H54 (cell line): ENCODE data around the gene OSBPL10.

Experiments used
- DNase-seq: peaks from one replicate; pipeline ENCODE4 v3.0.0; 2011; ENCODE audit warnings: low spot score, mixed read lengths; ENCODE audit not compliant: insufficient read length
- FAIRE-seq: peaks from 3 replicates; lab custom pipeline; 2011; peaks lifted over from hg19 to GRCh38; lab: Jason Lieb, UNC
- POLR2A ChIP-seq: IDR thresholded peaks from 2 replicates; pipeline ENCODE4 v1.6.1; 2011; ENCODE audit warnings: low read depth, mild to moderate bottlenecking, low read length

OSBPL10 gene

GRCh38 chr3:31841515-31841914, 139.5 kb downstream of the OSBPL10 start:
- FAIRE-seq, result no peak
- DNase-seq, result no peak
- no peak for TF ChIP-seq POLR2A

- FAIRE-seq, result no peak
- TF ChIP-seq POLR2A, result no peak
- no peak for DNase-seq
Measured at GRCh38 chr3:31840252-31840651, 140.8 kb downstream of the OSBPL10 start.

- TF ChIP-seq POLR2A, result no peak
- FAIRE-seq, result no peak
- DNase-seq, result no peak
Measured at GRCh38 chr3:31839144-31839917, 141.7 kb downstream of the OSBPL10 start.

GRCh38 chr3:31836131-31837075, 144.7 kb downstream of the OSBPL10 start:
- no peak for DNase-seq
- no peak for FAIRE-seq
- TF ChIP-seq POLR2A, result no peak

GRCh38 chr3:31833391-31834190, 147.5 kb downstream of the OSBPL10 start:
- no peak for FAIRE-seq
- no peak for TF ChIP-seq POLR2A
- no peak for DNase-seq

- DNase-seq, result no peak
- no peak for TF ChIP-seq POLR2A
- FAIRE-seq, result peak; percentile 85
Measured at GRCh38 chr3:31832551-31832950, 148.5 kb downstream of the OSBPL10 start.

GRCh38 chr3:31831591-31831990, 149.5 kb downstream of the OSBPL10 start:
- FAIRE-seq, result no peak
- DNase-seq, result no peak
- no peak for TF ChIP-seq POLR2A

- no peak for TF ChIP-seq POLR2A
- DNase-seq (no peak), FAIRE-seq (no peak)
Measured at GRCh38 chr3:31829826-31830426, 151.1 kb downstream of the OSBPL10 start.

GRCh38 chr3:31829010-31829409, 152.1 kb downstream of the OSBPL10 start:
- FAIRE-seq, result no peak
- DNase-seq, result no peak

GRCh38 chr3:31828007-31828406, 153.1 kb downstream of the OSBPL10 start:
- TF ChIP-seq POLR2A, result no peak
- DNase-seq (no peak), FAIRE-seq (no peak)

More at GRCh38 chr3:31829010-31829409, 152.1 kb downstream of the OSBPL10 start:
- TF ChIP-seq POLR2A, result no peak

GRCh38 chr3:31823184-31823583, 157.9 kb downstream of the OSBPL10 start:
- FAIRE-seq (no peak), DNase-seq (no peak)
- no peak for TF ChIP-seq POLR2A

- FAIRE-seq, result no peak
- no peak for TF ChIP-seq POLR2A
- DNase-seq, result no peak
Measured at GRCh38 chr3:31821118-31821517, 159.9 kb downstream of the OSBPL10 start.

- DNase-seq (no peak), FAIRE-seq (no peak)
- no peak for TF ChIP-seq POLR2A
Measured at GRCh38 chr3:31819441-31819840, 161.6 kb downstream of the OSBPL10 start.

- FAIRE-seq, result no peak
- no peak for DNase-seq
- no peak for TF ChIP-seq POLR2A
Measured at GRCh38 chr3:31817411-31817966, 163.6 kb downstream of the OSBPL10 start.
